A549 treated with RU486 at 1 μM for 4 hours (cell line): Measurements from ENCODE around the gene SAMD10. TPM values are rescaled to one million over a fixed set of nuclear protein-coding genes. Genes with fewer than 3 reads are reported as not detected.

Source experiments
- total RNA-seq: library from RNA; stranded (reverse); fragments of 200-300 nt; extraction: Qiagen RNA extraction; gene quantifications from 5 replicates; pipeline ENCODE4 v1.2.3, GENCODE V29; 2022; ENCODE audit warnings: low read depth

SAMD10 gene
- total RNA-seq, result not detected in 5 replicates

DNA sequence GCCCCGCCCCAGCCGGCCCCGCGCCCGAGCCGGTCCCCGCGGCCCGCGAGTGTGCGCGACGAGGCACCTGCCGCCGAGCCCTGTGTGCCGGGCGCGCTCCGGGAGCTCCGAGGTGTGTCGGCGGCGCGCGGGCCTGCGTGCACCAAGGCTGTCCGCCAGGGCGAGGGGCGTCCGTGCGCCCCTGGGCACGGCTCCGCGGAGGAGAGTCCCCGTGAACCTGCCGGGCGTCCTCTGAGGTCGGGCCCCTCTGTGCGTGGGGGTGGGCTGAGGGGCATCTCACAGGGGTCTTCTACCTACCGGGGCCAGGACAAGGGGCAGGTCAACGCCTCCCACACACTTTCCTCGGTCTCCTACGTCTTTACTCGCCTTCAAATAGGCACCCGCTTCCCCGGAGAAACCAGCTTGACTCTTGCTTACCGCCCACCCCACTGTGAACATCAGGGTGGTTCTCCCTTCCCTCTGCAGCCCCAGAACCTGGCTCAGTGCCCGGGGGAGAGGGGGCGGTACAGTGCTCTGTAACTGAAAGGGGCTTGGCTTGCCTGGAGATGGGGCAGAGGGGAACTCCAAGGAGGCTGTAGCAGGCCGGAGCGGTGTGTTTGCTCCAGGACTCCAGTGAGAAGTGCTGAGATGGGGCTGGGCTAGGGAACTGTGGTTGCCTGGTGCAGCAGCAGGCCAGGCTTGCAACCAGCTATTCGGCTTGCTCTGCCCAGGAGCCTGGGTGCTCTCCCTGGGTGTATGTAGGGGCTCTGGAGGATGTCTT, at the start of gene SAMD10:
Gene SAMD10 (minus strand): TSS at position 86 of the 760 bp plus-strand sequence. CDS start 175 bp downstream, outside the sequence.

DNA sequence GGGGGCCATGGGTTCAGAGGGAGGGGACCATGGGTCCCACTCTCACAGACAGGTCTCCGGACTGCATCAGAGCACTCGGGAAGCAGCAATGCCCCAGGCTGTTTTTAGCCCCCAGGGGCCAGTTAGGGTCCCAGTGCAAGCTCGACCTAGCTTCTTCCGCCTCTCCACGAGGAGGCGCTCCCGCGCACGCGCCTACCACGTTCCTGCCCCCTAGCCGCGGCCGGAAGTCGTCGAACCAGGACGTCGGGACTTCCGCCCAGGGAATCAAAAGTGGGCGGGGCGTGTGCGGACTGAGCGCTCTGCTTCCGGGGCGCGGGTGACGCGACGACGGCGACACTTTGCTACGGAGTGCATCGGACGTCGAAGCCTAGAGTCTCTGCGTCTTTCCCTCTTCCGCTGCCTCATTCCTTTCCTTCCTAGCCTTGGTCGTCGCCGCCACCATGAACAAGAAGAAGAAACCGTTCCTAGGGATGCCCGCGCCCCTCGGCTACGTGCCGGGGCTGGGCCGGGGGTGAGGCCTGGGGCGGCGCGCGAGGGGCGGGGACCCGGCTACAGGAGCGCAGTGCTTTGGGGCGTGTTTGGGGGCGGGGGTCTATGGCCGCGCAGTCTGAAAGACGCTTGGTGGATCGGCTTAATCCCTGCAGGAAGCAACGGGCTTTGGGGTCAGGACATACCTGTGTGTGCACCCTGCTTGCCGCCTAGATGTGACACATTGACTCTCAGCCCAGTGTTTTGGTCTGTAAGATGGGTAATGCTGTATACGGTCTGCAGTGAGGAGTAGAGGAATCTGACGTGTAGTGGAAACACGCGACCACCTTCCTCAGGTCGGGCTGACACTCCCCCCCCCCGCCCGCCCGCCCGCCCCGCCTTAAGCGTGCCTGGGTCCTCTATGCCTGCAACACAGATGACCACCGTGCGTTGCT, 1.6 kb upstream of the SAMD10 start, which contains the start of gene PRPF6:
Gene PRPF6 (plus strand): TSS at position 327 of the 923 bp plus-strand sequence. CDS start 114 bp downstream, at position 441.

DNA sequence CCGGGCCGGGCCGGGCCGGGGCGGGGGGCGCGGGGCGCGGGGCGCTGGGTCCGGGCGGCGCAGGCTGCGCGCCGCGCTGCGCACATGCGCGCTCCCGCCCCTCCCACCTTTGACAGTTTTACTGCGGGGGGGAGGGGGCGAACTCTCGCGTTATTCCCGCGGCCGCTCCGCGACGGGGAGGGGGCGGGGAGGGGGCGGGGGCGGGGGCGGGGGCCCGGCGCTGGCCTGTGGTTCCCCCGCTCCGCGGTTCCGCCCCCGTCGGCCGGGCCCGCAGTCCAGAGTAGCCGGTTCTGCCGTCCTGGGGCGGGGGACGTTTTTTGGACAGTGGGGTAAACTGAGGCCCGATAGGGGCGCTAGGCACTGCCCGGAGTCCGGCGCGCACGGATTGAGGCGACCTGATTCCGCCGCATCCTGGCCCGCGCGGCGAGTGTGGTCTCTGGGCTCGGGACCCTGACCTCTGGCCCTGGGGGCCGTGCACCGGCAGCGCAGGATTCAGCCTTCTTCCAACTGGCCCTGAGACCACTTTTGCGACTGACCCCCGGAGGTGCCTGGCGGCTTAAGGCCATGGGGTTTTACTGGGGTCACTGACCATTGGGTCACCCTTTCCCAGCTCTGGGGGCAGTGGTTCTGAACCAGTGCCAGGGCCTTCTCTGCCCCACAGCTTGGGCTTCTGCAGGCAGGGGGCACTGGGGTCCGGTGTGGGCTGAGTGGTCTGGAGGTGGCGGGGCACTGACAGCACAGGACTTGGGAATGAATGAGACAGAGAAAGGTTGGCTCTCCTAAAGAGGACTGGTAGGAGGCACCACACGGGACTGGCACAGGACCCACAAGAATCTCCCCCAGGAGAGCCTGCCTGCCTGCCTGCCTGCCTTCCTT, 9.4 kb downstream of the SAMD10 start, which contains the start of gene ZNF512B:
Gene ZNF512B (minus strand): TSS at position 93 of the 876 bp plus-strand sequence. CDS start 1,980 bp downstream, outside the sequence.

DNA sequence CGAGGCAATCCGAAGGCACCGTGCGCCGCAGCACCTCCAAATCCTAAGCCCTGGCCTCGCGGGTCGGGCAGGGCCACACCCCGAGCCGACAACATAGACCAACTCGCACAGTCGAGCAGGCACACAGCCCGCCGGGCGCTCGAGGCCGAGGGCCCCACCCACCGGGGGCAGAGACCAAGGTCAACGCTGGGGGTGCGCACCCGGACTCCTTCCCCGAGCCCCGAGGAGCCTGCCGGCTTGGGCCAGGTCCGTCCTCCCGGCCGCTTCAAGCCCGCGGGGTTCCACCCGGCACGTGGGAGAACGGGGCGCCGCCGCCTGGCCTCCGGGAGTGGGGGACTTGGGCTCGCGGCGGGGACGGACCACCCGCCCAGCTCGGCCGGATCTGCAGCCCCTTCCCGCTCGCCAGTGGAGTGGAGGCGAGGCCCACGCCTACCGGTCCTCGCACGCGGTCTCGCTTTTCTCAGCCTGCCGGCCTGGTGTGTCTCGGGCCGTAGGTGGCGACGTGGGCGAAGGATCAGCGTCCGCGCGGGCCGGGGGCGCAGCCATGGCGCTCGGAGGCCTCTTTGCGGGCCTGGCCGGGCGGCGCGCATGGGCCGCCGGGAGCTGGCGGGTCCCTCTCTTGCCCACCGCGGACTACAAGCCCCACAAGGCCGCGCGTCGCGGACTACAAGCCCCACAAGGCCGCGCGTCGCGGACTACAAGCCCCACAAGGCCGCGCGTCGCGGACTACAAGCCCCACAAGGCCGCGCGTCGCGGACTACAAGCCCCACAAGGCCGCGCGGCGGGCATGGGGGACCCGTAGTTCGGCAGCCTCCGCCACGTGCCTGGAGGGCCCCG, 23.4 kb downstream of the SAMD10 start, which contains the start of gene UCKL1:
Gene UCKL1 (minus strand): TSS at position 590 of the 837 bp plus-strand sequence. CDS start 44 bp downstream, at position 546.

Other genes starting within 250 kb of the SAMD10 start
- 3.3 to 10.2 TPM (median 8.5 TPM) in 5 replicates for gene LIME1, start 243.0 kb downstream of the SAMD10 start, total RNA-seq
- gene SLC2A4RG, start 239.9 kb downstream of the SAMD10 start, total RNA-seq, result 57.0 to 107 TPM (median 91.7 TPM) in 5 replicates
- gene ZBTB46, start 148.4 kb downstream of the SAMD10 start, total RNA-seq, result 0.46 to 0.96 TPM (median 0.71 TPM) in 5 replicates
- not detected in 5 replicates for gene ABHD16B, start 118.1 kb downstream of the SAMD10 start, total RNA-seq
- 119 to 131 TPM (median 126 TPM) in 5 replicates for gene TPD52L2, start 114.4 kb downstream of the SAMD10 start, total RNA-seq
- 23.4 to 32.0 TPM (median 28.7 TPM) in 5 replicates for gene DNAJC5, start 84.5 kb downstream of the SAMD10 start, total RNA-seq
- 20.4 to 34.1 TPM (median 29.5 TPM) in 5 replicates for gene UCKL1, start 23.2 kb downstream of the SAMD10 start, total RNA-seq
- 8.0 to 13.0 TPM (median 11.1 TPM) in 5 replicates for gene ZNF512B, start 9.7 kb downstream of the SAMD10 start, total RNA-seq
- gene PRPF6, start 1.5 kb upstream of the SAMD10 start, total RNA-seq, result 50.6 to 57.0 TPM (median 53.9 TPM) in 5 replicates
- gene C20orf204, start 56.5 kb upstream of the SAMD10 start, total RNA-seq, result 0.30 to 0.54 TPM (median 0.35 TPM) in 5 replicates
- 1.3 to 2.8 TPM (median 2.5 TPM) in 5 replicates for gene SOX18, start 70.0 kb upstream of the SAMD10 start, total RNA-seq
- 30.8 to 54.6 TPM (median 47.8 TPM) in 5 replicates for gene TCEA2, start 83.6 kb upstream of the SAMD10 start, total RNA-seq
- 14.9 to 26.7 TPM (median 22.7 TPM) in 5 replicates for gene RGS19, start 99.9 kb upstream of the SAMD10 start, total RNA-seq
- 0.43 to 0.89 TPM (median 0.61 TPM) in 5 replicates for gene OPRL1, start 100.4 kb upstream of the SAMD10 start, total RNA-seq
- 0.79 to 2.0 TPM (median 1.7 TPM) in 5 replicates for gene LKAAEAR1, start 104.8 kb upstream of the SAMD10 start, total RNA-seq
- not detected in 5 replicates for gene NPBWR2, start 127.9 kb upstream of the SAMD10 start, total RNA-seq
- 0.03 to 0.45 TPM (median 0.27 TPM) in 4 of 5 replicates, not detected in the other for gene MYT1, start 184.8 kb upstream of the SAMD10 start, total RNA-seq